ENCODE results near the gene BRI3.

DNA sequence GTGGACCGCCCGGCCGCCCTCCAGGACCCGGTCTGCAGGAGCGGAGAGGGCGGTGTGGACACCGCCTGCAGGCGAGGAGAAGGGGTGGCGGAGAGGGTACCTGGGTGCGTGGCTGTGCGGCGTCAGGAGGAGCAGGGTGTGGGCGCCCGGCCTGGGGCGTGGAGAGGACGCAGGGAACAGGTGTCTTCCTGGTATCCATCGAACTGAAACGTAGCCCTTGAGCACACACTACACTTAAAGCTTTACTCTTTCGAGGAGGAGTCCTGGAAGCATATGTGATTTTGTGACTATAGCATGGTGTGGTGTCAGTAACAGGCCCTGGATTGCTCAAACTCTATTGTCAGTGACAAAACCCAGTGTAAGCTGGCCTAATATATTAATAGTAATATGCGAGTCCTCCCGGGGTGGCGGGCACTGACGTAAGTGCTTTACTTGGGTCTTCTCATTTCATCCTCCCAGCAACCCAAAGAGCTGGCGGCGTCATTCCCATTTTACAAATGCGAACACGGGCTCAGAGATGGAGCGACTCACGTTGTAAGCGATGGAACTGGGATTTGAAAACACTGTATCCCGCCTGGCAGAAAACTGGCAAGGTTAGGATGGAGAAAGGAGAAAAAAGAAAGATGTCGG, 28.9 kb upstream of the BRI3 start:
- TF ChIP-seq, protein P1, sequence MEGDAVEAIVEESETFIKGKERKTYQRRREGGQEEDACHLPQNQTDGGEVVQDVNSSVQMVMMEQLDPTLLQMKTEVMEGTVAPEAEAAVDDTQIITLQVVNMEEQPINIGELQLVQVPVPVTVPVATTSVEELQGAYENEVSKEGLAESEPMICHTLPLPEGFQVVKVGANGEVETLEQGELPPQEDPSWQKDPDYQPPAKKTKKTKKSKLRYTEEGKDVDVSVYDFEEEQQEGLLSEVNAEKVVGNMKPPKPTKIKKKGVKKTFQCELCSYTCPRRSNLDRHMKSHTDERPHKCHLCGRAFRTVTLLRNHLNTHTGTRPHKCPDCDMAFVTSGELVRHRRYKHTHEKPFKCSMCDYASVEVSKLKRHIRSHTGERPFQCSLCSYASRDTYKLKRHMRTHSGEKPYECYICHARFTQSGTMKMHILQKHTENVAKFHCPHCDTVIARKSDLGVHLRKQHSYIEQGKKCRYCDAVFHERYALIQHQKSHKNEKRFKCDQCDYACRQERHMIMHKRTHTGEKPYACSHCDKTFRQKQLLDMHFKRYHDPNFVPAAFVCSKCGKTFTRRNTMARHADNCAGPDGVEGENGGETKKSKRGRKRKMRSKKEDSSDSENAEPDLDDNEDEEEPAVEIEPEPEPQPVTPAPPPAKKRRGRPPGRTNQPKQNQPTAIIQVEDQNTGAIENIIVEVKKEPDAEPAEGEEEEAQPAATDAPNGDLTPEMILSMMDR (conservative IDR thresholded peaks at IDR 0.05 in 1 of 2, IDR thresholded peaks at IDR 0.05 in 1 of 2; ENCODE audit: low read depth in 1 of 2, low read length in 2 of 2): no peak
- no peak for TF ChIP-seq EZH2 (IDR thresholded peaks at IDR 0.05; ENCODE audit: low read length, missing control alignments)
